CD4-positive, alpha-beta T cell treated with Interleukin-4 for 1 hour (primary cell): Measurements from ENCODE around the gene TULP4.
"Not testable (repeated sequence)": the region's sequence is repeated elsewhere in the genome, so short reads cannot be mapped to it uniquely, and the experiment has no call there.

Experiments
- DNase-seq, 2 donors: peaks; one replicate each; pipeline ENCODE4 v3.0.0-alpha.2; 2020 to 2022

The TULP4 gene

GRCh38 chr6:158398252-158399024, 86.2 kb downstream of the TULP4 start:
- DNase-seq: no peak

- DNase-seq: no peak
Observed at GRCh38 chr6:158399040-158399700, 86.9 kb downstream of the TULP4 start.

GRCh38 chr6:158402184-158402583, 89.9 kb downstream of the TULP4 start:
- no peak for DNase-seq

GRCh38 chr6:158405321-158405831, 93.1 kb downstream of the TULP4 start:
- DNase-seq: not testable (repeated sequence)

- no peak for DNase-seq
Observed at GRCh38 chr6:158405933-158406332, 93.7 kb downstream of the TULP4 start.

- no peak for DNase-seq
Observed at GRCh38 chr6:158406736-158407135, 94.5 kb downstream of the TULP4 start.

GRCh38 chr6:158408013-158408412, 95.7 kb downstream of the TULP4 start:
- DNase-seq: no peak

GRCh38 chr6:158408552-158409130, 96.4 kb downstream of the TULP4 start:
- DNase-seq: no peak

GRCh38 chr6:158409451-158409850, 97.2 kb downstream of the TULP4 start:
- no peak for DNase-seq

GRCh38 chr6:158410784-158411183, 98.5 kb downstream of the TULP4 start:
- DNase-seq: no peak

- no peak for DNase-seq
Observed at GRCh38 chr6:158411998-158412397, 99.7 kb downstream of the TULP4 start.

GRCh38 chr6:158413028-158413427, 100.8 kb downstream of the TULP4 start:
- DNase-seq: no peak

GRCh38 chr6:158413814-158414565, 101.7 kb downstream of the TULP4 start:
- DNase-seq: no peak

GRCh38 chr6:158414851-158415262, 102.6 kb downstream of the TULP4 start:
- no peak for DNase-seq

- no peak for DNase-seq
Observed at GRCh38 chr6:158415666-158416065, 103.4 kb downstream of the TULP4 start.

- no peak for DNase-seq
Observed at GRCh38 chr6:158416883-158417759, 104.9 kb downstream of the TULP4 start.

- DNase-seq: no peak
Observed at GRCh38 chr6:158417760-158418098, 105.5 kb downstream of the TULP4 start.

GRCh38 chr6:158418501-158418900, 106.2 kb downstream of the TULP4 start:
- no peak for DNase-seq

GRCh38 chr6:158419339-158419909, 107.2 kb downstream of the TULP4 start:
- DNase-seq: no peak

- DNase-seq: no peak
Observed at GRCh38 chr6:158421381-158421780, 109.1 kb downstream of the TULP4 start.

GRCh38 chr6:158422629-158423238, 110.5 kb downstream of the TULP4 start:
- no peak for DNase-seq
